Body of pancreas (tissue), 4 donors: ENCODE results near the gene PLXNA1.

Experiments used
- CTCF ChIP-seq, 7 experiments: fragments of 450-650 bp in 4 of 7; fragments of 200-600 bp in 3 of 7; sonication (generic) in 3 of 7; IDR thresholded peaks; one replicate each; pipeline ENCODE4 v1.5.1; 2016 to 2019; ENCODE audit warnings: antibody characterized with exemption in 7 of 7
- POLR2A ChIP-seq, 3 donors: fragments of 450-650 bp; IDR thresholded peaks; one replicate each; pipeline ENCODE4 v1.6.1; 2016; ENCODE audit warnings: antibody characterized with exemption in 3 of 3, mild to moderate bottlenecking in 2 of 3

DNA sequence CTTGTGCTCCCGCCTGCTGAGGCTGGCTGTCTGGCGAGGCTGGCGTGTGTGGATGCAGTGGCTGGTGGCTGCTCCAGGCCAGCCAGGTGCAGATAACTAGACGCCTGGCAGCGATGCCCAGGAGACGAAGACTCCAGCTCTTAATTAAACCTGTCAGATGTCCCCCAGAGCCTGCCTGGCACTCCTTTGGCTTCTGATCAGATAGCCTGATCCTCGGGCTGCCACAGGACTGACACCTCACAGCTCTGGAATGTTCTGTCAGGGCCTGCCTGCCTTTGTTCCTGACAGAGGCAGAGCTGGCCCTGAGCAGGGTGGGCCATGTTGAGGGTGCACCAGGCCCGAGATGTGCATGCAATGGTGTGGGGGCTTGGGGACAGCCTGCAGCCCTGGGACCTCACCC, 36.5 kb downstream of the PLXNA1 start:
- TF ChIP-seq CTCF (IDR thresholded peaks at IDR 0.05) (no peak), POLR2A (IDR thresholded peaks at IDR 0.05) (no peak)
